GM12875 (cell line): ENCODE data around the gene PRR36.

ENCODE experiments used
- H3K4me3 ChIP-seq: one replicate; pipeline ENCODE4 v1.5.1; 2011; ENCODE audit warnings: low read depth, low read length, control low read depth
- TF ChIP-seq, protein P1 (sequence below): IDR thresholded peaks from 2 replicates; pipeline ENCODE4 v1.5.1; 2011; ENCODE audit warnings: low read depth, mild to moderate bottlenecking, control low read depth, inconsistent platforms, low read length, moderate library complexity, borderline replicate concordance; ENCODE audit not compliant: insufficient read depth

PRR36 gene

DNA sequence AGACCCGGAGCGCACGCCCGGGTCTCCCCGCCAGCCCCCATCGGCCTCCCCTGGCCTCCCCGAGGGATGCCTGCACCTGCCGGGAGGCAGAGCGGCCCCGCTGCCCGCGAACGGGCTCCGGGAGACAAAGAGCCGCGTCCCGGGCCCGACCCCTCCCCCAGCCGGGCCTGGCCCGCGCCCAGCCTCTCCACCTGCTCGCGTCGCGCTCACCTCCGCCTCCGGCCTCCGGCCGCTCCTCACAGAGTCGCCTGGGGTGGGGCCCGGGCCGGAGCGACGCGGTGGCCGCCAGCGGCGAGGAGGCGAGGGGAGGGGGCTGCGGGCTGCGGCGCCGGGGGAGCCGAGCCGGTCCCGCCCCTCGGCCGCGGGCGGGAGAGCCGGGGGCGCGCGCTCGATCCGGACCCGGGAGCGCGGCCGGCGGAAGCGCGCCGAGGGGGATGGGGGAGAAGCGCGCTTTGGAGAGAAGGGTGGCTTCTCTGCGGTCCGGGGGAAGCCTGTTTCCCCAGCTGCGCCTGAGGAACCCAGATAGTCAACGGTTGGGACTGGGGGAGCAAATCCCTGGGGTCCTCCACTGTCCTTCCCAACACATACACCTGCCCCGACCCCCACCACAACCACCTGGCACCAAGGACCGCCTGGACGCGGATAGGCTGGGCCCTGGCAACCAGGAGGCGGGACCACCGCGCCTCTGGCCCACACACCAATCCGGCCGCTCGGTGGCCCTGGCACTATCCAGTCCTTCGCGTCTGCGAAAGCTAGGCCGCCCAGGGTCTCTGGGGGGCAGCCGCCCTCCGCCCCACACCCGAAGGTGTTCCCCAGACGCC lies at the start of gene PRR36:
TSS of gene PRR36 (minus strand) at position 315 of the 821 bp plus-strand sequence. CDS start 701 bp downstream, outside the sequence.
- TF ChIP-seq, protein P1, sequence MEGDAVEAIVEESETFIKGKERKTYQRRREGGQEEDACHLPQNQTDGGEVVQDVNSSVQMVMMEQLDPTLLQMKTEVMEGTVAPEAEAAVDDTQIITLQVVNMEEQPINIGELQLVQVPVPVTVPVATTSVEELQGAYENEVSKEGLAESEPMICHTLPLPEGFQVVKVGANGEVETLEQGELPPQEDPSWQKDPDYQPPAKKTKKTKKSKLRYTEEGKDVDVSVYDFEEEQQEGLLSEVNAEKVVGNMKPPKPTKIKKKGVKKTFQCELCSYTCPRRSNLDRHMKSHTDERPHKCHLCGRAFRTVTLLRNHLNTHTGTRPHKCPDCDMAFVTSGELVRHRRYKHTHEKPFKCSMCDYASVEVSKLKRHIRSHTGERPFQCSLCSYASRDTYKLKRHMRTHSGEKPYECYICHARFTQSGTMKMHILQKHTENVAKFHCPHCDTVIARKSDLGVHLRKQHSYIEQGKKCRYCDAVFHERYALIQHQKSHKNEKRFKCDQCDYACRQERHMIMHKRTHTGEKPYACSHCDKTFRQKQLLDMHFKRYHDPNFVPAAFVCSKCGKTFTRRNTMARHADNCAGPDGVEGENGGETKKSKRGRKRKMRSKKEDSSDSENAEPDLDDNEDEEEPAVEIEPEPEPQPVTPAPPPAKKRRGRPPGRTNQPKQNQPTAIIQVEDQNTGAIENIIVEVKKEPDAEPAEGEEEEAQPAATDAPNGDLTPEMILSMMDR, result no peak
- H3K4me3 ChIP-seq, result no peak within 1 kb of the TSS

DNA sequence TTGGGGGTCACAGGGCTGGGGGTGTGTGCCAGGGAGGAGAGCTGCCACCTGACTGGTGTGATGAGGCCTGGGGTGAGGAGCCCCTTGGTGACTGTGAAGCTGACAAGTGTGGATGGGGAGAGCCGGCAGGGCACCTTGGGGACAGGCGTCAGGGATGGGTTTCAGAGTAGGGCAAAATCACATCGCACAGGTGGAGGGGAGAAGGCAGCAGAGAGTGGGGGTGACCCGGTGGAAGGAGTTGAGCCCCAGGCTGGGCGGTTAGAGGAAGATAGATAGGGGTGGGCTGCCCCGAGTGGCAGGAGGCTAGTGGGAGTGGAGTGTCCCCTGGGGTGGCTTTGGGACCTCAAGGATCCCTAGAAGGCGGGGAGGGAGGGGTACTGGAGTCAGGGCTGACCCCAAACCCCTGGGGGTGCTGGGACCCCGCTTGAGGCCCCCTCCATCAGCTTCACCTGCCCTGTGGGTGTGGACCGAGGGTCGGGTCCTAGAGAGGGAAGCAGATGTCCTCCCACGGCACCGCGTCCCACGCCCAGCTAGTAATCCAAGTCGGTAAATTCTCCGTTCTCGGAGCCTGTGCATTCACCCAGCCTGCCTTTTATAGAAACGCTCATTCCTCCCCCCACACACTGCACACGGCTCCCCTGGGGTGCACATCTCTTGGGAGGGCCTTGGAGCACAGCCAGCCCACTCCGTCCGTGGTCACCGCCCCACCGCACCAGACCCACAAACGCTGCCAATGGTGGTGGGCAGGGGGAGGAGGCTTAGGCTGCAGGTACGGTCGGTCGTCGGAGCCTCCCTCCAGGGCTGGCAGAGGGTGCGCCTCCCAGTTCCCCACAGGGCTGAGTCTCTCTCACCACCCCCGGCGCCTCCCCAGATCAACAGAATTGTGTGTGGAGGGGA lies 49.4 kb upstream of the PRR36 start:
- no peak overlapping the region for H3K4me3 ChIP-seq
- TF ChIP-seq, protein P1, result no peak

DNA sequence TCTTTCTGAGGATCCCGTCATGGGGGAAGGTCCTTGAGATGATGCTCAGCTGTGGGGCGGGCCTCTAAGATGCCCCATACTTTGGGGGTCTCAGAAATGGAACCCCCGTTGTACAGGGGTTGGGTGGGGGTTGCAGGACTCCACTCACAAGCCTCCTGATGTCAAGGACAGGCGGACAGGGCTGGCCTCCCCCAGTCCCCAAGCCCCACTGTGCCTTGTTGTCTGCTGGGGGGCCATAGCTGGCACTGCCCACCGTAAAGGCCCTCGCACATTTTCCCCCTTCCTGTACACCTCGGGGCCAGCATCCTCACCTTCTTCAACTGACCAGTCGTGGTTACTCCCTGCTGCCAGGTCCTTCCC lies 48.6 kb upstream of the PRR36 start:
- TF ChIP-seq, protein P1, result no peak
- H3K4me3 ChIP-seq, result no peak overlapping the region

DNA sequence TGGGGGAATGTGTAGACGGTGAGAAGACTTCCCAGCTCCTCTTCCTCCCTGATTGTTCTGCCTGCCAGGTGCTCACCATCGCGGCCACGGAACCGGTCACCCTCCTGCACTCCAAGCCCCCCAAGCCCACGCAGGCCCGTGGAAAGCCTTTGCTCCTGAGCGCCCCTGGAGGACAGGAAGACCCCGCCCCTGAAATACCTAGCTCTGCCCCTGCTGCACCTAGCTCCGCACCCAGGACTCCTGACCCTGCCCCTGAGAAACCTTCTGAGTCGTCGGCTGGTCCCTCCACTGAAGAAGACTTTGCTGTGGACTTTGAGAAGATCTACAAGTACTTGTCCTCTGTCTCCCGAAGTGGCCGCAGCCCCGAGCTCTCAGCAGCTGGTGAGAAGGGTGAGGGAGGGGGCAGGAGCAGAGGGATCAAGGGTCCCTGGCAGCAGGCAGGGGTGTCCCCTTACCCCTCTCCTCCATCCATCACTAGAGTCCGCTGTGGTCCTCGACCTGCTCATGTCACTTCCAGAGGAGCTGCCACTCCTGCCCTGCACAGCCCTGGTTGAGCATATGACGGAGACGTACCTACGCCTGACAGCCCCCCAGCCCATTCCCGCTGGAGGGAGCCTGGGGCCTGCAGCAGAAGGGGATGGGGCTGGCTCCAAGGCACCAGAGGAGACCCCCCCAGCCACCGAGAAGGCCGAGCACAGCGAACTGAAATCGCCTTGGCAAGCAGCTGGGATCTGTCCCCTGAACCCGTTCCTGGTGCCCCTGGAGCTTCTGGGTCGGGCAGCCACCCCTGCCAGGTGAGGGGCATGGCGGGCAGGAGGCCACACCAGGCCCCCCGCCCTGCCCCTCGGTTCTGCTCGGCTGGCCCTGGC lies 48.0 kb upstream of the PRR36 start:
- TF ChIP-seq, protein P1, result no peak
- H3K4me3 ChIP-seq, result no peak overlapping the region

DNA sequence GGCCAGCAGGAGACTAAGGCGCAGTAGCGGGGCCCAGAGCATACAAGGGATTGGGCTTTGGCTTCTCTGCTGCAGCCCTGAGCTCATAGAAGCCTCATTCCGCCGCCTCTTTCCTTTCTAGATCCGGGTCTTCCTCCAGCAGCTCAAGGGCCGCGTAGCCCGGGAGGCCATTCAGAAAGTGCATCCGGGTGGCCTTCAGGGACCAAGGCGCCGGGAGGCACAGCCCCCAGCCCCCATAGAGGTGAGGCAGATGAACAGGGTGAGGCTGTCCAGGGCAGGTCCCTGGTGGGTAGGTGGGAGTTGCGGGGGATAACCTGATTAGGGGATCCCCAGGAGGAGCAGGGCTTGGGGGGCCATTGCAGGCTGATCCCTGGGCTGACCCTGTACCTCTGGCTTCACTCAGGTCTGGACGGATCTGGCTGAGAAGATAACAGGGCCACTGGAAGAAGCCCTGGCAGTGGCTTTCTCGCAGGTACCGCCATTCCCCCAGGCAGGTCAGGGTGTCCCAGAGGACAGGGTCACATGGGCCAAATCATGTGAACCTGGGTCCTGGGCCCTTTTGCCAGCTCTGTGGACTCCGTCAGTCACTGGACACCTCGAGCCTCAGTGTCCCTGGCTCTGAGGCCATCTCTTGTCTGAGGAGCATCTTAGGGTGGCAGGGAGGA lies 47.2 kb upstream of the PRR36 start:
- TF ChIP-seq, protein P1, result no peak
- peak overlapping the region; percentile 63 for H3K4me3 ChIP-seq

DNA sequence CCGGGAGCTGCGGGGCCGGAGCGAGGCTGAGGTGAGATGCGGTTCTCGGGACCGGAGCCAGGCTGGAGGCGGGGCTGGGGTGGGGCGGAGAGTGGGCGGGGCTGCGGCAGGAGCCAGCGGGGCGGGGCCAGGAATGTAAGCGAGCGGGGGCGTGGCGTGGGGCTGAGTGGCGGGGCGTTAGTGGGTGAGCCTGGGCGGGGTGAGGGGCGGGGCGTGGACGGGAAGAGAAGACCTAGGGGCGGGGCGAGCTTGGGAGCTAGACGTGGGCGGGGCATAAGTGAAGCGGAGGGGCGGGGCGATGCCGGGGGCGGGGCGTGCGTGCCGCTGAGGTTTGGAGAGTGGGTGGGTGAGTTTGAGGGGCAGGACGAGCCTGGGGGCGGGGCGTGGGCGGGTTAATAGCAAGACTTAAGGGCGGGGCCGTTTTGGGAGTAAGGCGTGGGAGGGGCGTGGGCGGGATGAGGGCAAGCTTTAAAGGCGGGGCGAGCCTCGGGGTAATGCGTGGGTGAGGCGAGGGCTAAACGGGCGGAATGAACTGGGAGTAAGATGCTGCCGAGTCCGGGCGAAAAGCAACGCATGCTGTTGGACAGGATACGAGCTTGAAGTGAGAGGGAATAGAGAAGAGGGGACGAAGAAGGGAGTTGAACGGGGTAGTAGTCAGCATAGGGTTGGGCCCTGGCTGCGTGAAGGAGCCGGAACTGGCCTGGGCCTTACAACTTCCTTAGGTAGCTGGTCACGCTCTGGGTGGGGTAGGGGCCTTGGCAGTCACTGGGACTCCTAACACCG lies 46.5 kb upstream of the PRR36 start:
- H3K4me3 ChIP-seq, result peak overlapping the region; percentile 81
- TF ChIP-seq, protein P1, result no peak
